HG03520 (cell line): ENCODE results near the gene SLIT3.

Experiments
- ATAC-seq: cut with Tn5 transposase; IDR thresholded peaks from one replicate; pipeline ENCODE4 v1.9.1; 2021; ENCODE audit warnings: mild to moderate bottlenecking, moderate library complexity; ENCODE audit not compliant: unreplicated experiment

SLIT3 gene

GRCh38 chr5:168790002-168790635 lies 510.8 kb downstream of the SLIT3 start:
- ATAC-seq: no peak

GRCh38 chr5:168788786-168789185 lies 512.2 kb downstream of the SLIT3 start:
- no peak for ATAC-seq

GRCh38 chr5:168788107-168788506 lies 512.8 kb downstream of the SLIT3 start:
- no peak for ATAC-seq

- ATAC-seq: no peak
These were observed 514.8 kb downstream of the SLIT3 start for GRCh38 chr5:168786147-168786546.

- ATAC-seq: no peak
These were observed 516.5 kb downstream of the SLIT3 start for GRCh38 chr5:168784454-168784853.

- no peak for ATAC-seq
These were observed 518.9 kb downstream of the SLIT3 start for GRCh38 chr5:168781941-168782571.

- no peak for ATAC-seq
These were observed 520.1 kb downstream of the SLIT3 start for GRCh38 chr5:168780888-168781287.

GRCh38 chr5:168779333-168779732 lies 521.6 kb downstream of the SLIT3 start:
- ATAC-seq: no peak

- ATAC-seq: no peak
These were observed 522.4 kb downstream of the SLIT3 start for GRCh38 chr5:168778536-168778935.

- no peak for ATAC-seq
These were observed 523.3 kb downstream of the SLIT3 start for GRCh38 chr5:168777651-168778050.

GRCh38 chr5:168776070-168776469 lies 524.9 kb downstream of the SLIT3 start:
- no peak for ATAC-seq

- no peak for ATAC-seq
These were observed 527.7 kb downstream of the SLIT3 start for GRCh38 chr5:168773226-168773625.

GRCh38 chr5:168772316-168772961 lies 528.5 kb downstream of the SLIT3 start:
- no peak for ATAC-seq

- ATAC-seq: no peak
These were observed 529.3 kb downstream of the SLIT3 start for GRCh38 chr5:168771678-168772077.

GRCh38 chr5:168770996-168771395 lies 529.9 kb downstream of the SLIT3 start:
- no peak for ATAC-seq

- no peak for ATAC-seq
These were observed 530.9 kb downstream of the SLIT3 start for GRCh38 chr5:168770036-168770498.

GRCh38 chr5:168768172-168768571 lies 532.8 kb downstream of the SLIT3 start:
- no peak for ATAC-seq

GRCh38 chr5:168766426-168766700 lies 534.6 kb downstream of the SLIT3 start:
- no peak for ATAC-seq

GRCh38 chr5:168765551-168766425 lies 535.2 kb downstream of the SLIT3 start:
- no peak for ATAC-seq

- no peak for ATAC-seq
These were observed 535.8 kb downstream of the SLIT3 start for GRCh38 chr5:168765086-168765550.
